Right atrium auricular region (tissue), 2 donors: ENCODE measurements around the gene WNT7A. TPM values are rescaled to one million over a fixed set of nuclear protein-coding genes. Genes with fewer than 3 reads are reported as not detected.

Source experiments
- DNase-seq: peaks from one replicate; pipeline ENCODE4 v3.0.0-alpha.2; 2019; ENCODE audit warnings: low spot score
- H3K27ac ChIP-seq, 2 donors: fragments of 200-600 bp; sonication (generic); 1 replicate in 1 of 2; 2 replicates in 1 of 2; pipeline ENCODE4 v1.5.1; 2016 to 2019
- H3K27me3 ChIP-seq, 2 donors: fragments of 200-600 bp; sonication (generic); one replicate each; pipeline versions ENCODE4 v1.5.1 to v1.6.0; 2017 to 2019
- H3K36me3 ChIP-seq: fragments of 200-600 bp; sonication (generic); one replicate; pipeline ENCODE4 v1.5.1; 2016
- H3K4me1 ChIP-seq, 2 donors: fragments of 200-600 bp; sonication (generic); one replicate each; pipeline versions ENCODE4 v1.5.1 to v1.6.0; 2017 to 2019
- H3K4me3 ChIP-seq, 2 donors: fragments of 200-600 bp; sonication (generic); 1 replicate in 1 of 2; 2 replicates in 1 of 2; pipeline ENCODE4 v1.5.1; 2017 to 2019; ENCODE audit warnings: mild to moderate bottlenecking in 1 of 2, moderate library complexity in 1 of 2
- H3K9me3 ChIP-seq, 2 donors: fragments of 200-600 bp; sonication (generic); one replicate each; pipeline ENCODE4 v1.5.1; 2019
- CTCF ChIP-seq, 2 donors: fragments of 200-600 bp; sonication (generic); IDR thresholded peaks; one replicate each; pipeline ENCODE4 v1.5.1; 2019; ENCODE audit warnings: antibody characterized with exemption in 2 of 2
- total RNA-seq, 2 donors: library from RNA; depleted of rRNA; stranded (reverse); fragments of >200 nt; gene quantifications; one replicate each; pipeline ENCODE4 v1.1.0, GENCODE V29; 2016

Gene WNT7A
- total RNA-seq, 2 donors from 2014 or later, result not detected

GRCh38 chr3:13828501-13829265 lies 51.2 kb downstream of the WNT7A start:
- Histone ChIP-seq H3K4me1 (no peaks in the 10 kb centered on the region), H3K4me3 (no peak overlapping the region), H3K36me3 (no peaks in the 10 kb centered on the region), H3K27ac (no peak overlapping the region), H3K27me3 (no peaks in the 10 kb centered on the region), H3K9me3 (no peaks in the 10 kb centered on the region)
- no peak for DNase-seq
- TF ChIP-seq CTCF (IDR thresholded peaks at IDR 0.05), result no peak

GRCh38 chr3:13827699-13828098 lies 52.2 kb downstream of the WNT7A start:
- H3K27me3 ChIP-seq, result no peaks in the 10 kb centered on the region
- H3K27ac ChIP-seq, result no peak overlapping the region
- H3K4me3 ChIP-seq, result no peak overlapping the region
- H3K4me1 ChIP-seq, result no peaks in the 10 kb centered on the region
- no peaks in the 10 kb centered on the region for H3K9me3 ChIP-seq
- H3K36me3 ChIP-seq, result no peaks in the 10 kb centered on the region
- TF ChIP-seq CTCF (IDR thresholded peaks at IDR 0.05), result no peak
- DNase-seq, result no peak

- Histone ChIP-seq H3K27me3 (no peaks in the 10 kb centered on the region), H3K27ac (no peak overlapping the region), H3K36me3 (no peaks in the 10 kb centered on the region), H3K4me1 (no peaks in the 10 kb centered on the region), H3K9me3 (no peaks in the 10 kb centered on the region), H3K4me3 (no peak overlapping the region)
- TF ChIP-seq CTCF (IDR thresholded peaks at IDR 0.05), result no peak
- no peak for DNase-seq
These were observed 52.6 kb downstream of the WNT7A start for GRCh38 chr3:13827256-13827655.

GRCh38 chr3:13826672-13827071 lies 53.2 kb downstream of the WNT7A start:
- Histone ChIP-seq H3K36me3 (no peaks in the 10 kb centered on the region), H3K4me3 (no peak overlapping the region), H3K9me3 (no peaks in the 10 kb centered on the region), H3K4me1 (no peaks in the 10 kb centered on the region), H3K27me3 (no peaks in the 10 kb centered on the region), H3K27ac (no peak overlapping the region)
- no peak for DNase-seq
- no peak for TF ChIP-seq CTCF (IDR thresholded peaks at IDR 0.05)

- DNase-seq, result no peak
- Histone ChIP-seq H3K4me1 (no peaks in the 10 kb centered on the region), H3K27me3 (no peaks in the 10 kb centered on the region), H3K9me3 (no peaks in the 10 kb centered on the region), H3K36me3 (no peaks in the 10 kb centered on the region), H3K4me3 (no peak overlapping the region), H3K27ac (no peak overlapping the region)
- no peak for TF ChIP-seq CTCF (IDR thresholded peaks at IDR 0.05)
These were observed 54.0 kb downstream of the WNT7A start for GRCh38 chr3:13825821-13826220.

- Histone ChIP-seq H3K4me3 (no peak overlapping the region), H3K36me3 (no peaks in the 10 kb centered on the region), H3K4me1 (no peaks in the 10 kb centered on the region), H3K27ac (no peak overlapping the region), H3K27me3 (no peaks in the 10 kb centered on the region), H3K9me3 (no peaks in the 10 kb centered on the region)
- TF ChIP-seq CTCF (IDR thresholded peaks at IDR 0.05), result no peak
- DNase-seq, result no peak
These were observed 54.6 kb downstream of the WNT7A start for GRCh38 chr3:13825311-13825579.
